IPS-15b (cell line): Measurements from ENCODE around the gene OR10AD1.
A peak's percentile ranks its signal among the peaks of the same experiment; 100 is the strongest.

Experiments used
- H3K27me3 ChIP-seq: one replicate; pipeline ENCODE4 v1.6.1; 2013; ENCODE audit warnings: low read length; ENCODE audit not compliant: control insufficient read depth, insufficient read depth
- H3K36me3 ChIP-seq: one replicate; pipeline ENCODE4 v1.6.1; 2013; ENCODE audit warnings: low read length; ENCODE audit not compliant: control insufficient read depth, insufficient read depth
- H3K4me1 ChIP-seq: one replicate; pipeline ENCODE4 v1.6.1; 2013; ENCODE audit warnings: mild to moderate bottlenecking, low read length; ENCODE audit not compliant: control insufficient read depth, insufficient read depth
- H3K4me3 ChIP-seq: one replicate; pipeline ENCODE4 v1.5.1; 2013; ENCODE audit warnings: low read depth, low read length
- H3K9ac ChIP-seq: one replicate; pipeline ENCODE4 v1.6.1; 2013; ENCODE audit warnings: low read depth, mild to moderate bottlenecking, low read length
- H3K9me3 ChIP-seq: one replicate; pipeline ENCODE4 v1.6.1; 2013; ENCODE audit warnings: mild to moderate bottlenecking, low read length; ENCODE audit not compliant: control insufficient read depth, insufficient read depth

Gene OR10AD1

DNA sequence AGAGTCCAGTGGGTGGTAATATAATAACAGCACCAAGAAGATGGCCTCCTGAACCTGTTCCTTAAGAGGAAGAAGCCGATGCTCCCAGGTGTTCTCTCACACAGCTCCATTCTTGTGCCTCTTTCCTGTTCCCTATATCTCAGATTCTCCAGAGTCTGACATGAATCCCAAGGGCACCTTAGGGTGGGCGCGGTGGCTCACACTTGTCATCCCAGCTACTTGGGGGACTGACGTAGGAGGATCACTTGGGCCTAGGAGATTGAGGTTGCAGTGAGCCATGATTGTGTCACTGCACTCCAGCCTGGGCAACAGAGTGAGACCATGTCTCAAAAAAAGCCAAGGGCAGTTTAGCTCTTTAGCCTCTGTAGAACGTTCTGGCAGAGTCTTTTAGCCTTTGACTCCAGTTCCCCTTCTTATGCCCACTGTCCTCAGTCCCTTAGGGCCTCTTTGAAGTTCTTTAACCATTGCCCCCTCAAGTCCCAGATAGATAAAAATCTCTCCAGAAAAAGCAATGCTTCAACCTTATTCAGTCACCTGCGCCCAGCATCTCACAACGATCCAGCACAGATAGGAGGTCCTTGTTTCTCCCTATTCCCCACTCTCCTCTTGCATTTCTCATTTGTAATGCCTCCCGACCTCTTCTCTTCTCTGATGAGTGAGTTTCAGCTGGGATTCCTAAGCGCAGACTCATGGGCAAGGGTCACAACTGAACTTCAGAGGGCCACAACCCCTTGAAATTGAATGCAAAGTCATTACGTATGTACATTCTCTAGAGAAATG lies 15.0 kb downstream of the OR10AD1 start:
- Histone ChIP-seq H3K9ac (no peak overlapping the region), H3K4me1 (peaks cover 8% of the 10 kb centered on the region), H3K36me3 (no peaks in the 10 kb centered on the region), H3K4me3 (no peak overlapping the region), H3K9me3 (no peaks in the 10 kb centered on the region), H3K27me3 (peaks cover 52% of the 10 kb centered on the region)

DNA sequence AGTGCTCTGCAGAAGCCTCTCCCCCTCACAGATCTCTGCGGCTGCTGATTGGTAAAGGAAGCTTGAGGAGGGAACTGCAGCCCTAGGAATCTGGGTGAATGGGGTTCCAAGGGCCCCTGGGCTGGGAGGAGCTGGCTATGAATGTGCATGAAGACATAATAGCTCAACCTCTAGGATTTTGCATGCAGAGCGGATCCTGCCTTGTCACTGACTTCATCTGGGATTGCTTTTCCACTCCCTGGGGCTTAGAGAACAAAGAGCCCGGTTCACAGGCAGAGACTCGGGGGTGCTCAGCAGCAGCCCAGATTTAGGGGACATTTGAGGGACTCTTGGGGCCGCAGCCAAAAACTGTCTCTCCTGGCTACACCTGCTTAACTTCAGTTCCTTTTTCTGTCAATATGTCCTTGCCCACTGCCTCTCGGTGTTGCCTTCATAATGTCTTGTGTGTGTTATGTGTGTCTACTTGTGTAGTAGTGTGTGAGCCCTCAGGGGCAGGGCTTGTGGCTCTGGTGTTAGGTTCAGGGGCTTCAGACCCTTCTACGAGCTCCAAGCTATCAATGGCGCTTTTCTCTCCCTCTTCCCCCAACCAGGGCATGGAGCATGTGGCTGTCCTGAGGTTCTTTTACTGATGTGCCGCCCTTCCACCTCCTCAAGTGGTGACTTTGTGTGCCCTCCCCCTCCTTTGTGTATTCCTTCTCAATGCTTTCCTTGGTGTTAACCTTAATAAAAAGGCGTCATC lies 17.7 kb downstream of the OR10AD1 start:
- Histone ChIP-seq H3K9me3 (no peaks in the 10 kb centered on the region), H3K27me3 (peaks cover 66% of the 10 kb centered on the region), H3K4me1 (peaks cover 8% of the 10 kb centered on the region), H3K4me3 (peak overlapping the region; percentile 53), H3K36me3 (no peaks in the 10 kb centered on the region), H3K9ac (no peak overlapping the region)

DNA sequence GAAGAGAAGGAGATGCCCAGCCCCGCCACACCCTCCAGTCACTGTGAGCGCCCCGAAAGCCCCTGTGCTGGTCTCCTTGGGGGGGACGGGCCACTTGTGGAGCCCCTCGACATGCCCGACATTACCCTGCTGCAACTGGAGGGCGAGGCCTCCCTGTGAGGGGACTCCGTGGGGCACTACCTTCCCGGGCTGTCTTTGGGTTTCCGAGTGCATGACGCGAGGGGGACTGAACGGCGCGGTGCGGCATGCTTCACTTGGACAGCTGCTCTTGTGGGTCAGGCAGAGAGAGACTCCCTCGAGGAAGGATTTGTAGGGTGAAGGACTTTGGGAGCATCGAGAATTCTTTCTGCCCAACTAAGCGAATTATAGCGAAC lies 18.6 kb downstream of the OR10AD1 start:
- Histone ChIP-seq H3K4me3 (peak overlapping the region; percentile 53), H3K4me1 (peaks cover 8% of the 10 kb centered on the region), H3K27me3 (peaks cover 70% of the 10 kb centered on the region), H3K9me3 (no peaks in the 10 kb centered on the region), H3K36me3 (no peaks in the 10 kb centered on the region), H3K9ac (no peak overlapping the region)

DNA sequence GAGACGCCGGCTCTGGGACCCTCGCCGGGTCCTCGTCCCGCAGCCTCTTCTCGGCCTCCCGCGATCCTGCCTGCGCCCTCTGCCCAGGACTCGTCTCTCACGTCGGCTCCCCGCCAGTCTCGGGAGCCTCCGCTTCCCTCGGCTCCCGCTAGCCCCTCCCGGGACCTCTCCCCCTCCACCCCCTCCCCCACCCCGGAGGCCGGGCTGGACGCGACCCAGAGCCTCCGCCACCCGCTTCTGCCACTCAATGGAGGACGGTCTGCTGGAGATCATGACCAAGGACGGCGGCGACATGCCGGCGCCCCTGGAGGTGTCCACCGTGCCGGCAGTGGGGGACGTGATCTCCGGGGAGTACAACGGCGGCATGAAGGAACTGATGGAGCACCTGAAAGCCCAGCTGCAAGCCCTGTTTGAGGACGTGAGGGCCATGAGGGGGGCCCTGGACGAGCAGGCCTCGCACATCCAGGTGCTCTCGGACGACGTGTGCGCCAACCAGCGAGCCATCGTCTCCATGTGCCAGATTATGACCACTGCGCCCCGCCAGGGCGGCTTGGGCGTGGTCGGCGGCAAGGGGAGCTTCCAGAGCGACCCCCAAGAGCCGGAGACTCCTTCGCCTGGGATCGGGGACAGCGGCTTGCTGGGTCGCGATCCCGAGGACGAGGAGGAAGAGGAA lies 19.1 kb downstream of the OR10AD1 start:
- peaks cover 8% of the 10 kb centered on the region for H3K4me1 ChIP-seq
- H3K36me3 ChIP-seq = no peaks in the 10 kb centered on the region
- no peak overlapping the region for H3K9ac ChIP-seq
- H3K4me3 ChIP-seq = peak overlapping the region; percentile 53
- H3K27me3 ChIP-seq = peaks cover 72% of the 10 kb centered on the region
- H3K9me3 ChIP-seq = no peaks in the 10 kb centered on the region

DNA sequence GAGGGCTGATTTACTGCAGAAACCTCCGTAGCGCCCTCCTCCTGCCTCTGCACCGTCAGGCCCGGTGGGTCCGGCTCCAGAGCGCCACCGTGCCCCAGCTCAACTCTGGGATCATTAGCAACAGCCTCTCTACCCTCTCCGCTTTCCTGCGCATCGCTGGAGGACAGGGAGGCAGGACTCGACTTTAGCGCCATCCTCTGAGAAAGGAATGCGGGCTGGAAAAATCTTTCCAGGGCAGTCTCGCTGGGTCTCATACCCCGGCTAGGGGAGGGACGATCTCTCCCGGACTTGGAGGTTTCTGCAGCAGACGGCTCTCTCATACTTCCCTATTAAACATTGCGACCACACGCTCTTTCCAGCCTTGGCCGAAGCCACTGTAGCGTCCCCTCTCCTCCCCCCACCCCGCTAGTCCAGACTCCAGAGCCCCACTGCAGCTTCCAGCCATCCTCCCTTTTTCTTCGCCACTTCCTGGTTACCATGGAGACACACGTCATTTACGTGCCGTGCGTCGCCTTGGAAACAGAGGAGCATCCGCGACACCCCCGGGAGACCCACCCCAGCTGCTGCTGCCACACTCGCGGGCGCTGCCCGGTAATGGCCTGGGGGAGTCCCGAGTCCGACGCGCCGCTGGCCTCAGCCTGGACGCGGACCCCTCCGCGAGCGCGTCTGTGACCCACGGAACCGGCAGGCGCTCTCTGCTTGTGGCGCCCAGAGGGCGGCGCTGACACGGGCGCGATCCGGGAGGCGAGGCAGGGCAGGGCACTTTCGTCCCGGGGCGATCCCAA lies 19.8 kb downstream of the OR10AD1 start, which contains the start of gene CCDC184:
Gene CCDC184, plus strand, starts transcription at position 554 of the 785 bp plus-strand sequence. CDS start 479 bp downstream, outside the sequence.
- peaks cover 70% of the 10 kb centered on the region for H3K27me3 ChIP-seq
- peak within 1 kb of the TSS; percentile 53 for H3K4me3 ChIP-seq
- no peaks in the 10 kb centered on the region for H3K36me3 ChIP-seq
- H3K9ac ChIP-seq = no peak within 1 kb of the TSS
- H3K4me1 ChIP-seq = peaks cover 8% of the 10 kb centered on the region
- no peaks in the 10 kb centered on the region for H3K9me3 ChIP-seq

DNA sequence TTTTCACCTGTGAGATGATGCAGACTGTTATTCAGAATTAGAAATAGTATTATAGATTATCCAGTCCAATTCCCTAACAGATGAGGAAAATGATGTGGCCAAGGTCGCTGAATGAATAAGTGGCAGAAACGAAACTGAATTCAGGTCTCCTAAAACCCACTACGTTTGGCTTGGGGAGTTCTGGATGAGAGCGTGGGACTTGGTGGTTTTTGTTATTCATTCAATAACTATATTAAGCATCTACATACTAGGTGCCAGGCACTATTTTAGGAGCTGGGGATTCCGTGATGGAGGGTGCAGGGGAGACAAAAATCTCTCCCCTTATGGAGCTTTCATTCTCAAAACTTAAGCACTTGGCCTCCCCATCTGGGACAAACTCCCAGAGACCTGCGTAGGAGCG lies 20.5 kb downstream of the OR10AD1 start:
- no peaks in the 10 kb centered on the region for H3K9me3 ChIP-seq
- H3K9ac ChIP-seq = no peak overlapping the region
- H3K27me3 ChIP-seq = peaks cover 63% of the 10 kb centered on the region
- H3K4me1 ChIP-seq = peaks cover 8% of the 10 kb centered on the region
- no peaks in the 10 kb centered on the region for H3K36me3 ChIP-seq
- peak overlapping the region; percentile 53 for H3K4me3 ChIP-seq

DNA sequence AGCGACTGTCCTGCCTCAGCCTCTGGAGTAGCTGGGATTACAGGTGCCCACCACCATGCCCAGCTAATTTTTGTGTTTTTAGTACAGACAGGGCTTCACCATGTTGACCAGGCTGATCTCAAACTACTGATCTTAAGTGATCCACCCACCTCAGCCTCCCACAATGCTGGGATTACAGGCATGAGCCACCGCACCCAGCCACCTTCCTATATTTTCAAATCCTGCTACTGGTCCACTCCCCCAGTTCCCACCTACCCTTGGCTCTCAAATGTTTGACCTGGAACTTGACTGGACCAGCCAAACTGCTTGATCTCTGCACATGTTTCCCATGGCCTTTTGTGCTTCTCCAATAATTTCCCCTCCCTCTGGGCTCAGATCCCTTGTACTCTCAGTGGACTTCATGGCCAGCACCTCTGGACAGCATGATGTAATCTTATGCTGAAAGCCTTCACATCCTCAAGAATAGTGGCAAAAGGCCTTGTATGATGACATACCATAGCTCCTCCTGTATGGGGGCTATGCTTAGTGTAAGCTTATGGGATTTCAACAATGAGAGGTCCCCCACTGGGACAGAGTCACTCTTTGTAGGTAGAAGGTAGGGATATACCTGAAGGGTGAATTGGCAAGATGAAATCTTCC lies 22.1 kb downstream of the OR10AD1 start:
- H3K27me3 ChIP-seq = peaks cover 52% of the 10 kb centered on the region

DNA sequence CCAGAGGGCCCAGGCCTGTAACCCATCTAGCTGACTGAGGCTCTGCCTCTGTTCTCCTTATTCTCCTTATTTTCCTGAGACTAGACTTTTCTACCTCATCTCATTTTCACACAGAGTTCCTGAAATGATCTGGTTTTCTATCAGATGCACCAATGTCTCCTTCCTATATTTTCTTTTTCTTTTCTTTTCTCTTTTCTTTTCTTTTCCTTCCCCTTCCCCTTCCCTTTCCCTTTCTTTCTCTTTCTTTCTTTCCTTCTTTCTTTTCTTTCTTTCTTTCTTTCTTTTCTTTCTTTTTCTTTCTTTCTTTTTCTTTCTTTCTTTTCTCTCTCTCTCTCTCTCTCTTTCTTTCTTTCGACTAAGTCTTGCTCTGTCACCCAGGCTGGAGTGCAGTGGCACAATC lies 22.7 kb downstream of the OR10AD1 start:
- peaks cover 46% of the 10 kb centered on the region for H3K27me3 ChIP-seq
- no peak overlapping the region for H3K9ac ChIP-seq
- no peaks in the 10 kb centered on the region for H3K36me3 ChIP-seq
- no peak overlapping the region for H3K4me3 ChIP-seq
- H3K9me3 ChIP-seq = no peaks in the 10 kb centered on the region
- peaks cover 16% of the 10 kb centered on the region for H3K4me1 ChIP-seq

More for the DNA sequence above, 22.1 kb downstream of the OR10AD1 start:
- Histone ChIP-seq H3K9ac (no peak overlapping the region), H3K4me3 (no peak overlapping the region), H3K4me1 (peaks cover 15% of the 10 kb centered on the region), H3K36me3 (no peaks in the 10 kb centered on the region), H3K9me3 (no peaks in the 10 kb centered on the region)

DNA sequence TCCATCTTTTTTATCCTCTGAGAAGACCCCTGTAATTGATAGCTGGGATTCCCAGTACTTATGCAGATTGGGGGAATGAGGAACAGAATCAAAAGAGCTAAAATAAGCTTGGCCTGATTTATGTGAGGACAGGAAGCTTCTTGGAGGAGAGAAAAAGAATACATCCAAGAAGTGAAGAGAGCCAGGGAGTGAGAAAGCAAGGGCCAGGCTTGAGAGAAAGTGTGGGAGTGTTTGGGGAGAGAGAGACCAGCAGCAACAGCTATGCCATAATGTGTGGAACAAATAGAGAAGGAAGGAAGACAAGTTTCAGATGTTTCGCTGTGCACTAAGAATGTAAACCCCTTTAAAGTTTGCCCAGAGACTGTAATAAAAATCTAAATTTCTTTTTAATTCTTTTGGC lies 23.6 kb downstream of the OR10AD1 start:
- peaks cover 37% of the 10 kb centered on the region for H3K27me3 ChIP-seq
- H3K4me3 ChIP-seq = no peak overlapping the region
- no peaks in the 10 kb centered on the region for H3K9me3 ChIP-seq
- no peak overlapping the region for H3K9ac ChIP-seq
- peaks cover 13% of the 10 kb centered on the region for H3K4me1 ChIP-seq
- H3K36me3 ChIP-seq = no peaks in the 10 kb centered on the region

DNA sequence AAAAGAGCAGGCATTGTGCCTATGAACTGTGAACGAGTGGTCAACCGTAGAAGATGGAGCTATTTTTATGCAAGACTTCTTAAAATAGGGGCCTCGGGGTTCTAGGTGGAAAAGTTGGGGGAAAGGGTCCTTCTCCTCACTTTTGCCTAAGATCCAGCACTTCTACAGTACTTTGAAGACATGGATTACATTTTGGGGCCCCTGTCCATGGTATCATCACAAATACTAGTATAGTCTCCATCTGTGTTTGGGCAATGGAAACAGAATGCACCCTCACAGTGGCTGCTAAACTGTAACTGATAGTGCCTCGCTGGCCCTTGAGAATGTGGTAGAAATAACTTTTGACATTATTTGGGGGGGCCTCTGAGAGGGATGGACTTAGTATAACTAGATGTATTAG lies 25.1 kb downstream of the OR10AD1 start:
- Histone ChIP-seq H3K9ac (no peak overlapping the region), H3K9me3 (no peaks in the 10 kb centered on the region), H3K27me3 (peaks cover 31% of the 10 kb centered on the region), H3K36me3 (no peaks in the 10 kb centered on the region), H3K4me3 (no peak overlapping the region), H3K4me1 (peaks cover 13% of the 10 kb centered on the region)

DNA sequence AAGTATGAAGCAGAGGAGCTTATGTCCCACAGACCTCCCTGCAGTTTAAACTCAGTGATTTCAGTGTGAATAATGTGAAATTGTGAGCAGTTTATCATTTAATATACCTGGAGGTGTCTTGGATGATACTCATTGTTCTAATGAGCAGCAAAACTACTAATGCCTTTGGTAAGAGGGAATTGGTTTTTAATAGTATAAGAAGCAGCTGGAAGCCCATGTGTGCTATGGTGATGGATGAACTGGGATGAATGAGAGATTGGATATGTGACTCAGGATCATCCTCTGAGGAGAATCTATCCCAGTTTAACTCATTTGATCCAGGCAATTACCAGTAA lies 26.7 kb downstream of the OR10AD1 start:
- no peak overlapping the region for H3K9ac ChIP-seq
- H3K9me3 ChIP-seq = no peaks in the 10 kb centered on the region
- peaks cover 18% of the 10 kb centered on the region for H3K27me3 ChIP-seq
- H3K36me3 ChIP-seq = no peaks in the 10 kb centered on the region
- H3K4me1 ChIP-seq = peaks cover 13% of the 10 kb centered on the region
- H3K4me3 ChIP-seq = no peak overlapping the region
